CD4-positive, alpha-beta T cell treated with Interleukin-10 for 1 hour (primary cell): ENCODE measurements around the gene PCSK1.

ENCODE experiments used
- DNase-seq: peaks from one replicate; pipeline ENCODE4 v3.0.0-alpha.2; 2020

Gene PCSK1

DNA sequence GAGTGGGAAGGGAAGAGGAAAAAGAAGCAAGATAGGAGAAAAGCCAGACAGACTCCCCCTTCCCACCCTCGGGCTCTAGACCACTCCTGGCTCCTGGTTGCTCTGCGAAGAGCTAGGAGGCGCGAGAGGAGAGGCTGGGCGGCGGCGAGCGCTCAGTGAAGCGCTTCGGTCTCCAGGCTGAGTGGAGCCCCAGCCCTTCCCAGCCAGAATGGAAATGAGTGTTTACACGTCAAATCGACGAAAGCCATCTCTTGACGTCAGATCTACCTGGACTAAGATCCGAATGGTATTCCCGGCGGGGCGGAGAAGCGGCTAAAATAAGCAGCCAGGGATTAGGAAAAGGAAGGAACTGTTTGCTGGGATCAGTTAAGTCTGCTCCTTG is at the start of gene PCSK1:
TSS of gene PCSK1 (minus strand) at position 183 of the 382 bp plus-strand sequence. CDS start 206 bp downstream, outside the sequence.
- DNase-seq: no peak

DNA sequence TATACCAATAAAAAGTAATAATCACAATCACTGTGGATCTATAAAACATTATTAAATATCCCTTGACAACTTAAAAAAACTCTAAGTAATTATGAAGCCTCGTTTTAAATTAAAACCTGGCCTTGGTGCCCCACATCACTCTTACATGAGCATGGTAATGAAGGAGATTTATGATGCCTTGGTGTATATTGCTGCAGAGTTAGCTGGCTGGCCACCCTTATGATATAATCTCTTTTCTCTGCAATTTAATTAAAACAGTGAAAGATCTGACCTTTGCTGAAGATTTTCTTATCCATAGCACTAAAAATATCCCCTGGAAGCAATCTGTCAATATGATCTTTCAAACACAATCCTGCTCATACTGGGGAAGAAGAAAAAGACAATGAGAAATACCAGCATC is 48.8 kb upstream of the PCSK1 start:
- DNase-seq: no peak

DNA sequence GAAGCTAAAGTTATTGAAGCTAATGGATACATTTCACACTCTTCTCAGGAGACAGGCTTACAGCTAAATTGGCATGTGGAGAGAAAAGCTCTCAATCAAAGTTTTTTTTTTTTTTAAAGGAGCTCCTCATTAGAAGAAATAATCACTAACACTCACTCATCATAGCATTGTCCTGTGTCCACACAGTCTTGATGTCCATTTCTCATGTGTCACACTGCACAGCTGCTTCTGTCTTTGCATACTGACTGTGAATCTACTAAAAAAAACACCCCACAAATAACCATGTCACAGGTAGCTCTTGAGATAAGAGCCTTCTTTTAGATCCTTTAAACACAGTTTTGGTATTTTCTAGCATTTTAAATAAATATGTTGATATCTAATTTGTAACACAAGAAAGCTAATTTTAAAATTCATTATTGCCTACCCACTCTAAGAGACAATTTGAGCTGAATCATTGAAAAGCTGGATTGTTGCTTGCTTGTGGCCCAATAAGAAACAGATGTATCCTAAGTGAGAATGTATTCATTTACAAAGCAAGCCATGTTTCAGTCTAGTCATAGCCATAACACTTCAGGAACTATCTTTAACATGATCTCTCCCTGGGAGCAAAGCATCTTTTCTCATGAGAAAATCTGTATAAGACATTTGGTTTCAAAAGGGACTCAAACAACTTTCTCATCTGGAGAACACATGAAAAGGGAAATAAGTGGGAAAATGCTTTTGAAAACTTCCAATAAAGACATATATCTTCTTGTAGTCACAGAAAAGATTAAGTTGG is 48.1 kb upstream of the PCSK1 start:
- DNase-seq: no peak

DNA sequence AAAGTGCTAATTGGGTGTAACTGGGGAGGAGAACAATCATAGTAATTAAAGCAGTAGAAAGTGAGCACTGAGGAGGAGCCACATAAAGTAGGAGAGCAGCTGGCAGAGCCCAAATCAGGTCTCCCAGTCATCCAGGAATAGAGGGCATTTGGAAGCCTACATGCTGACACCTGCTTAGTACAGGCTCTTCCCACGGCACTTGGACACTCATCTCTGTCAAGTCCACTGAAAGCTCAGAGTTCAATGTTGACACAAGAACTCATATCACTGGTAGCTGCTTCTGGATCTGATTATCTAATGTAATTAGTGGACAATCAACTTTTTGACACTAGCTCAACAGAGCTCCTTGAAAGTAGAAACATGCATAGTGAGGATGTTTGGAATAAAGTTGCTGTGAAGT is 45.9 kb upstream of the PCSK1 start:
- DNase-seq: no peak

DNA sequence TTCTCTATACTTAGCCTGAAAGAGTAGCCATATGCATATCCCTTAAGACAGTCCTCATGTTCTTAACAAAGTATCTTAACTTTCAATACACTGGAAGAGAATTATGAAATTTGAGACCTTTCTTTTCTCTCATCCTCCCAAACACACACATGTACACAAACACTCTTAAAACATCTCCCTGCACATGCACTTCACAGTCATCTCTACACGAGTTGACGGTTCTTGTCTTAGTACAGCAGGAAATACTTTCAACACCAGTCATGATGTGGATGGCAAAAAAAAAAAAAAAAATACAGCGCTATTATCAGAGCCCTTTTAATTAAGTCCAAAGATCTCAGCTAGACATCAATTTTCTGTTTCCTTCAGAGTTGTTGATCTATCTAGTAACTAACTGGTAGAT is 43.6 kb upstream of the PCSK1 start:
- no peak for DNase-seq

DNA sequence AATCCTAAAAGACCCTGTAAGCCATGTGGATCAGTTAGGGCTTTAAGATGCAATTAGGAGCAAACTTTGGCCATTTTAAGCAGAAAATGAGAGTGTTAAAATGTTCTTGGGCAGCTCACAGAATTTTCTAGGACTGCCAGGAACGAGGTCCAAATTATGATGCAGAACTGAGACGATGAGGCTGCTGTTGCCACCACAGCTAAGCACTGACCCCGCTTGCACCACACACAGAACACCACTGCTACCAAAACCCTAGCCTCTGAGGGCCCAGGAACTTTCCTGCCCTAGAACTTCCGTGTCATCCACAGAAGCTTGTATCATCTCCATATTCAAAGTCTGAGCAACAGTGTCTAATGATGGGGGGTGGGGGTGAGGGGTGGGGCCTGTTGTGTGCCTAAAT is 41.0 kb upstream of the PCSK1 start:
- no peak for DNase-seq

- DNase-seq: no peak
These were observed 40.1 kb upstream of the PCSK1 start for GRCh38 chr5:96473155-96473554.

- no peak for DNase-seq
These were observed 37.7 kb upstream of the PCSK1 start for GRCh38 chr5:96470785-96471184.

DNA sequence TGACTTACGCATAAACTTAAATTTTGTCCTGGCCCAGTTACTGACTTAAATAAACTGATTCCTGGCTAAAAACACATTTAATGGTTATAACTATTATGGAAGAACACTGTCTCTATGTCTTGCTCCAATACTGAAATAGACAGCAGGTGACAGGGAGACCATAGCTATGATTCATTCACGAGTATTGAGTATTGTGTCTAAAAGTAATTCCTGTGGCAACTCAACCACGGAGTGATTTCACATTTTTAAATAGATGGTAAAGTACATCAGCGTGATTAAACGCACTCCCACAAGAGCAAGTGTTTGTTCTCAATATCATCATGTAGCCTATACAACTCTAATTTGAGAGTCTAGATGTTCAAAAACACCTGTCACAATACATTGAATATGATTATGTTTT is 35.9 kb upstream of the PCSK1 start:
- DNase-seq: no peak

DNA sequence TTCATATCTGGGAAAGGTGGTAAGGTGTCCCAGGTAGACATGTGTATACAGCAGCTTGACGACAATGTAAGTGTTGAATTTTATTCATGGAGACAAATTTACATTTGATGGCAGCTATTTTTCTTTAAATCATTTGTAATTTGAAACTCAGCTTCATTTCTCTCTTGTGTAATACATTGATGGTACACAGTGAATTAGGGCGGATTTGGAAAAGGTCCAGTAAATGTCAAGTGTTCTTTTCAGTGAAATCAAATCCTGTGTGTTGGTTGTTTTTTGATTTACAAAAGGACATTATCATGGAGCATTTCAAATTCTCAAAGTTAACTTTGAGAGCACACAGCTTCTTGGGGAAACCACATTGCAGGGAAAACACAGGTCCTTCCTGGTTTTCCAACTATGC is 30.0 kb upstream of the PCSK1 start:
- no peak for DNase-seq

- no peak for DNase-seq
These were observed 26.5 kb upstream of the PCSK1 start for GRCh38 chr5:96459313-96460121.

- DNase-seq: no peak
These were observed 25.1 kb upstream of the PCSK1 start for GRCh38 chr5:96458176-96458575.

- no peak for DNase-seq
These were observed 22.7 kb upstream of the PCSK1 start for GRCh38 chr5:96455789-96456188.

- no peak for DNase-seq
These were observed 20.3 kb upstream of the PCSK1 start for GRCh38 chr5:96453394-96453793.

GRCh38 chr5:96447949-96448348 is 14.9 kb upstream of the PCSK1 start:
- no peak for DNase-seq

DNA sequence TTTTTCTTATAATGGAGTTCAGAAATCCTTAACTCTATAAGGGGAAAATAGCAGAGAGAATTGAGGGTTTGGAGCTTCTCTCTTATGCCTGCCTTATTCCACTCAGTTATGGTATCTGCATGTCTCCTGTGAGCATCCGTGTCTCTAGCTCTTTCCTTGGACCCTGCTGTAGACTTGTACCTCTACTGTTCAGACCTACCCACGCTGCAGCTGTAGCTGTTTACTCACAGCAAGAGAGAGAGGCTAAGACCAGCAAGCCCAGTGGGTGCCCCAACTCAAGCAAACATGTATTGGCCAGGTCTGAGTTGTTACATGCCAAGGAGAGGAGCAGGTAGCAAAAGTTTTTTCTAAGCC is 7.1 kb upstream of the PCSK1 start:
- DNase-seq: no peak

- no peak for DNase-seq
These were observed 6.6 kb upstream of the PCSK1 start for GRCh38 chr5:96439477-96440184.

- DNase-seq: peak; percentile 23
These were observed 1.2 kb upstream of the PCSK1 start for GRCh38 chr5:96434201-96434645.

- no peak for DNase-seq
These were observed 607 bp downstream of the PCSK1 start for GRCh38 chr5:96432216-96433065.

DNA sequence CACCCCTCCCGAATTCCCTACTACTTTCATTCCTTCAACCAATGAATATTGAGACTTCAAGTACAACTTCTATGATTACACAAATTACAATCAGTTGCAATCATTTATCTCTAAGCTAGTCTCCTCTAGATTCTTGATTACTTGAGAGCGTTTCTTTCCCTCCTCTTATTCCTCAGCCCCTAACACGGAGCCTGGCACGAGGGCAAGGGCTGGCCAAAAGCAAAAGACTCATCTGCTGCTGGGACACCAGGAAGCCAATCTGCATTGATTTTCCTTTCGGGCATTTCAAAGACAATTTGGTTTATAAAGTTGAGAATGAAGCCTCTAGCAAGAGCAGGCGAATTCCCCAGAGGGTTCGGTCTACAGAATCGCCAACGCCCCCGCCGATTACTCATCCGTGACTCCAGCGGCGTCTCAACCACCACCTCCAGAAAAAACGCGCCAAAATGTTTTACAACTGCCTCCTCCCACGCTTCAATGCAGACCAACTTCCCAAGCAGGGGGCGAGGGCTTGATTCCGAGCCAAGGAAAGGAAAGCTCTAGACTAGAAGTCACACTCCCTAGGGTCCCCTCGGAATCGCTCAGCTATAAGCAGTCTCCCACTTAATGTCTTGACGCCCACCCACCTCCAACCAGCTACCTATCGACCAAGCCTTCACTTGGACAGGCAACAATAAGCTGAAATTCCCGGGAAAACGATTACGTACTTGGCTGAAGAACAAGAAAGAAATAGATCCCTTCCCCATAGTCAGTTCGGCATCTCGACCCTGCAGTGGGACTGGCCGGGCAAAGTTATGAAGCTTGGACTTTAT is 1.5 kb downstream of the PCSK1 start:
- no peak for DNase-seq

DNA sequence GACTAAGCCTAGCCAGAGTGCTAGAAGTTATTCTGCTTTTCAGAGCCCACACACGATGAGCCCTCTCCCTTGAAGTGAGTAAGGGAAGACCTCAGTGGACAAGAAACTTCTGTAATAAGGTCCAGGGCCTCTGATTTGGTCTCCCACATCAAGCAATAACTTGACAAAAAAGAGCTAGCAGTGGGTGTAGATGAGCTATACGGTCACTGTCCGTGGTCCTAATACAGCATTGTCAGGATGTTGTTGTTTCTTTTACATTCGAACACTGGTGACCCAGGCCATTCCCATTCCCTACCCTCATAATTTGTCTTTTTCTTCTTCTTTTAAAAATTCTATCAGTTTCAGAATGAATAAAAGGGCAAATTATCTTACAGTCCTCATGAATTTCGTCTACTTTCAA is 5.2 kb downstream of the PCSK1 start:
- DNase-seq: no peak

DNA sequence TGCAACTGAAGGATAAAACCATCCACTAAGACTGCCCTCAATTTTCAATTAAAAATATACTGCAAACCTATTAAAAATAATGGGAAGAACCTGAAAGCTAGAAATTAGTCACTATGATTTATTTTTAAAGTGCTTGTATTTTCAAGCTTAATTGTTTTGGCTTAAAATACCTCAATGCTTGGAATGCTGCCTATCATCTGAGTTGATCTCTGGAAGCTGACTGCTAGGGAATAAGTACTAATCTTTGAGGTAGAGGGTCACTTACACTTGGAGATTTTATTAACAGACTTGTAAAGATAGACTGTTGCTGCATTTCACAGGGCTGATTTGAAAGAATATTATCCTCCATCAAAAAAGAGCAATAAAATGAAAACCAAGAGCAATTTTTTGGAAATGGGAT is 6.2 kb downstream of the PCSK1 start:
- no peak for DNase-seq
